Gastroesophageal sphincter (tissue), 4 donors: ENCODE data around the gene MYO1D. TPM values are rescaled to one million over a fixed set of nuclear protein-coding genes. Genes with fewer than 3 reads are reported as not detected.

Experiments
- ATAC-seq: fragments of 150-250 bp; one replicate; pipeline ENCODE4 v1.9.1; 2016; ENCODE audit warnings: mild to moderate bottlenecking, moderate library complexity
- H3K27ac ChIP-seq, 4 donors: fragments of 200-600 bp; sonication (generic) in 3 of 4; 1 replicate in 3 of 4; 2 replicates in 1 of 4; pipeline ENCODE4 v1.5.1; 2016 to 2019
- H3K27me3 ChIP-seq: fragments of 200-600 bp; sonication (generic); one replicate; pipeline ENCODE4 v1.5.1; 2019
- H3K36me3 ChIP-seq, 2 donors: fragments of 200-600 bp; sonication (generic); one replicate each; pipeline ENCODE4 v1.5.1; 2019; ENCODE audit warnings: control low read depth in 1 of 2
- H3K4me1 ChIP-seq, 3 donors: fragments of 200-600 bp; sonication (generic); 1 replicate in 2 of 3; 2 replicates in 1 of 3; pipeline ENCODE4 v1.5.1; 2016 to 2019; ENCODE audit warnings: control low read depth in 2 of 3
- H3K4me3 ChIP-seq, 2 donors: fragments of 200-600 bp; sonication (generic); one replicate each; pipeline ENCODE4 v1.5.1; 2019; ENCODE audit warnings: mild to moderate bottlenecking in 1 of 2, moderate library complexity in 1 of 2
- H3K9me3 ChIP-seq, 3 donors: fragments of 200-600 bp; sonication (generic); one replicate each; pipeline ENCODE4 v1.5.1; 2017 to 2019; ENCODE audit warnings: control low read depth in 2 of 3
- CTCF ChIP-seq, 4 experiments: fragments of 200-600 bp in 2 of 4; fragments of 450-650 bp in 2 of 4; sonication (generic) in 1 of 4; IDR thresholded peaks; one replicate each; pipeline ENCODE4 v1.5.1; 2017 to 2019; ENCODE audit warnings: antibody characterized with exemption in 4 of 4, mild to moderate bottlenecking in 2 of 4, moderate library complexity in 2 of 4
- EP300 ChIP-seq: sonication (generic); formaldehyde crosslinking; IDR thresholded peaks from one replicate; pipeline ENCODE4 v1.6.1; 2017; ENCODE audit warnings: antibody characterized with exemption, mild to moderate bottlenecking
- POLR2A ChIP-seq, 2 donors: fragments of 450-650 bp; IDR thresholded peaks; one replicate each; pipeline ENCODE4 v1.6.1; 2017; ENCODE audit warnings: antibody characterized with exemption in 2 of 2, mild to moderate bottlenecking in 2 of 2, moderate library complexity in 1 of 2
- POLR2AphosphoS5 ChIP-seq: sonication (generic); formaldehyde crosslinking; IDR thresholded peaks from one replicate; pipeline ENCODE4 v1.6.1; 2017; ENCODE audit warnings: antibody characterized with exemption
- WGBS, 2 donors: methylation state at CpG; one replicate each; pipeline ENCODE4 v1.1.5; 2018; ENCODE audit warnings: low coverage in 1 of 2; 5-methylcytosine and 5-hydroxymethylcytosine counted together
- total RNA-seq, 4 donors: library from RNA; depleted of rRNA; stranded (reverse); fragments of >200 nt; gene quantifications; one replicate each; pipeline ENCODE4 v1.1.0, GENCODE V29; 2016

The MYO1D gene
- total RNA-seq, 4 donors from 2014 or later, result 28.2 to 63.5 (median 47.2) TPM

- H3K27me3 ChIP-seq, result no peaks in the 10 kb centered on the region
- no peak for ATAC-seq
- H3K36me3 ChIP-seq, result no peaks in the 10 kb centered on the region
- H3K27ac ChIP-seq, result no peak overlapping the region
- TF ChIP-seq POLR2AphosphoS5, result no peak
- TF ChIP-seq CTCF (IDR thresholded peaks at IDR 0.05), result no peak
- H3K4me3 ChIP-seq, result no peak overlapping the region
- H3K9me3 ChIP-seq, result no peaks in the 10 kb centered on the region
- H3K4me1 ChIP-seq, result peaks cover 0 to 12% (median 0%) of the 10 kb centered on the region in 3 donors
- WGBS, 2 donors, result 88 to 100% methylated on average over 2 of the region's 3 CpGs
These were observed 374.9 kb downstream of the MYO1D start for GRCh38 chr17:32502013-32502412.

- Histone ChIP-seq H3K4me3 (no peak overlapping the region), H3K27ac (no peak overlapping the region), H3K9me3 (no peaks in the 10 kb centered on the region), H3K36me3 (peaks cover 0 to 3% of the 10 kb centered on the region in 2 donors), H3K27me3 (no peaks in the 10 kb centered on the region), H3K4me1 (peaks cover 0 to 14% (median 0%) of the 10 kb centered on the region in 3 donors)
- no peak for TF ChIP-seq POLR2A (IDR thresholded peaks at IDR 0.05)
- TF ChIP-seq EP300, result no peak
- TF ChIP-seq CTCF (IDR thresholded peaks at IDR 0.05), result no peak
- TF ChIP-seq POLR2AphosphoS5, result no peak
- 65 to 80% methylated on average over 1 to 5 of the region's 9 CpGs for WGBS, 2 donors
- ATAC-seq, result no peak
These were observed 378.5 kb downstream of the MYO1D start for GRCh38 chr17:32498391-32498790.

GRCh38 chr17:32497431-32498205, 379.3 kb downstream of the MYO1D start:
- Histone ChIP-seq H3K4me1 (peaks cover 0 to 14% (median 0%) of the 10 kb centered on the region in 3 donors), H3K9me3 (no peaks in the 10 kb centered on the region), H3K27ac (no peak overlapping the region), H3K36me3 (peaks cover 0 to 5% of the 10 kb centered on the region in 2 donors), H3K27me3 (no peaks in the 10 kb centered on the region), H3K4me3 (no peak overlapping the region)
- TF ChIP-seq POLR2A (IDR thresholded peaks at IDR 0.05), result no peak
- TF ChIP-seq EP300, result no peak
- no peak for TF ChIP-seq CTCF (IDR thresholded peaks at IDR 0.05)
- no peak for TF ChIP-seq POLR2AphosphoS5
- no peak for ATAC-seq
- 61 to 65% methylated on average over 4 to 7 of the region's 18 CpGs for WGBS, 2 donors

GRCh38 chr17:32496395-32497073, 380.4 kb downstream of the MYO1D start:
- 0 to 69% methylated on average over 1 to 7 of the region's 16 CpGs for WGBS, 2 donors
- no peaks in the 10 kb centered on the region for H3K27me3 ChIP-seq
- TF ChIP-seq EP300 (no peak), POLR2A (IDR thresholded peaks at IDR 0.05) (no peak), CTCF (IDR thresholded peaks at IDR 0.05) (no peak), POLR2AphosphoS5 (no peak)
- no peak overlapping the region for H3K4me3 ChIP-seq
- ATAC-seq, result no peak
- H3K36me3 ChIP-seq, result peaks cover 0 to 5% of the 10 kb centered on the region in 2 donors
- no peaks in the 10 kb centered on the region for H3K9me3 ChIP-seq
- H3K27ac ChIP-seq, result no peak overlapping the region
- peaks cover 0 to 14% (median 0%) of the 10 kb centered on the region in 3 donors for H3K4me1 ChIP-seq
